ENCODE measurements around the gene ZNF575. TPM values are rescaled to one million over a fixed set of nuclear protein-coding genes. Genes with fewer than 3 reads are reported as not detected.
A peak's percentile ranks its signal among the peaks of the same experiment; 100 is the strongest.

Gene ZNF575
- total RNA-seq, 1 experiment from 2014 or later, result 6.5 TPM

- H3K9me2 ChIP-seq (ENCODE audit: insufficient read depth), result no peaks in the 10 kb centered on the region
- H3K9me3 ChIP-seq (ENCODE audit: insufficient read depth, low read depth), result no peaks in the 10 kb centered on the region
- peak overlapping the region; percentile 80 for H2AFZ ChIP-seq
- no peak overlapping the region for H3K27ac ChIP-seq
- H3K36me3 ChIP-seq (ENCODE audit: low read depth), result no peaks in the 10 kb centered on the region; the same call in 1 of the 2 replicates
- peaks cover 10% of the 10 kb centered on the region; the same call in 1 of the 2 replicates for H3K4me1 ChIP-seq (replicated peaks; ENCODE audit: insufficient read depth)
- H3F3A ChIP-seq (ENCODE audit: insufficient read depth, low read depth), result no peaks in the 10 kb centered on the region
- H3K79me2 ChIP-seq (ENCODE audit: low read depth), result peaks cover 10% of the 10 kb centered on the region
- peak overlapping the region; percentile 94; the same call in 1 of the 2 replicates for H3K4me3 ChIP-seq
- no peaks in the 10 kb centered on the region for H4K20me1 ChIP-seq (ENCODE audit: insufficient read depth)
- ChIA-PET CTCF (interaction anchor here (0.6 kb wide), 1 partner anchor 19 kb away, joined by 3 read pairs; no protein-coding TSS in a partner anchor), POLR2A (ENCODE audit: unreplicated experiment) (no interaction called here)
- intact Hi-C loops (cut with micrococcal nuclease; ENCODE audit: unreplicated experiment), result loop anchor here (1.0 to 5.0 kb wide), 2 partner anchors 20 to 49 kb away; partner anchors contain the start of genes ETHE1, IRGQ and ZNF576
- peak in 1 of 2 experiments; percentile 18 for DNase-seq
- no peaks in the 10 kb centered on the region for H3K27me3 ChIP-seq (ENCODE audit: insufficient read depth, low read depth)
- TF ChIP-seq CTCF (conservative IDR thresholded peaks at IDR 0.05), result no peak
- TF ChIP-seq EZH2 (IDR thresholded peaks at IDR 0.05; ENCODE audit: low read depth), result no peak
- peak overlapping the region; percentile 90 for H3K4me2 ChIP-seq
- TSS peak; percentile 77 for BruUV-seq (replicated peaks)
Observed at GRCh38 chr19:43575955-43576878, 43.2 kb downstream of the ZNF575 start.

GRCh38 chr19:43578787-43579186, 45.8 kb downstream of the ZNF575 start:
- no peak overlapping the region for H3K27ac ChIP-seq
- no peak overlapping the region for H2AFZ ChIP-seq
- DNase-seq, result no peak
- no peaks in the 10 kb centered on the region for H3K27me3 ChIP-seq (ENCODE audit: insufficient read depth, low read depth)
- no peak overlapping the region for H3K4me3 ChIP-seq
- TF ChIP-seq CTCF (conservative IDR thresholded peaks at IDR 0.05), result no peak
- TF ChIP-seq EZH2 (IDR thresholded peaks at IDR 0.05; ENCODE audit: low read depth), result no peak
- POLR2A ChIA-PET (ENCODE audit: unreplicated experiment), result no interaction called here
- peaks cover 10% of the 10 kb centered on the region; the same call in 1 of the 2 replicates for H3K4me1 ChIP-seq (replicated peaks; ENCODE audit: insufficient read depth)
- CTCF ChIA-PET, result no interaction called here
- peaks cover 10% of the 10 kb centered on the region for H3K79me2 ChIP-seq (ENCODE audit: low read depth)
- H3K36me3 ChIP-seq (ENCODE audit: low read depth), result no peaks in the 10 kb centered on the region
- BruUV-seq (replicated peaks), result no TSS peak
- no peaks in the 10 kb centered on the region for H3F3A ChIP-seq (ENCODE audit: insufficient read depth, low read depth)
- H4K20me1 ChIP-seq (ENCODE audit: insufficient read depth), result no peaks in the 10 kb centered on the region
- no peak overlapping the region for H3K4me2 ChIP-seq
- no peaks in the 10 kb centered on the region for H3K9me3 ChIP-seq (ENCODE audit: insufficient read depth, low read depth)
- intact Hi-C loops (cut with micrococcal nuclease; ENCODE audit: unreplicated experiment), result loop anchor here (5.0 kb wide), 1 partner anchor 51 kb away; the partner anchor contains the start of gene ETHE1
- no peaks in the 10 kb centered on the region for H3K9me2 ChIP-seq (ENCODE audit: insufficient read depth)

- H3K36me3 ChIP-seq (ENCODE audit: low read depth), result no peaks in the 10 kb centered on the region
- BruUV-seq (replicated peaks), result no TSS peak
- no peak overlapping the region for H3K27ac ChIP-seq
- no peaks in the 10 kb centered on the region for H4K20me1 ChIP-seq (ENCODE audit: insufficient read depth)
- H2AFZ ChIP-seq, result no peak overlapping the region
- H3F3A ChIP-seq (ENCODE audit: insufficient read depth, low read depth), result 0 out of 2 replicates have a peak, but pooled peaks cover 6% of the 10 kb centered on the region
- intact Hi-C loops (cut with micrococcal nuclease; ENCODE audit: unreplicated experiment), result no loop called here
- no peaks in the 10 kb centered on the region for H3K27me3 ChIP-seq (ENCODE audit: insufficient read depth, low read depth)
- POLR2A ChIA-PET (ENCODE audit: unreplicated experiment), result no interaction called here
- DNase-seq, result no peak
- H3K4me3 ChIP-seq, result no peak overlapping the region
- H3K4me1 ChIP-seq (replicated peaks; ENCODE audit: insufficient read depth), result no peaks in the 10 kb centered on the region
- CTCF ChIA-PET, result no interaction called here
- no peak for TF ChIP-seq EZH2 (IDR thresholded peaks at IDR 0.05; ENCODE audit: low read depth)
- no peak for TF ChIP-seq CTCF (conservative IDR thresholded peaks at IDR 0.05)
- H3K4me2 ChIP-seq, result no peak overlapping the region
- H3K9me2 ChIP-seq (ENCODE audit: insufficient read depth), result no peaks in the 10 kb centered on the region
- H3K79me2 ChIP-seq (ENCODE audit: low read depth), result no peaks in the 10 kb centered on the region
- H3K9me3 ChIP-seq (ENCODE audit: insufficient read depth, low read depth), result no peaks in the 10 kb centered on the region
Observed at GRCh38 chr19:43581467-43581866, 48.5 kb downstream of the ZNF575 start.
